ENCODE measurements around the gene TBX2. TPM values are rescaled to one million over a fixed set of nuclear protein-coding genes. Genes with fewer than 3 reads are reported as not detected.
A peak's percentile ranks its signal among the peaks of the same experiment; 100 is the strongest.

TBX2 gene
- total and polyA plus RNA-seq, 2 donors from 2014 or later: 66.4 to 122 TPM

GRCh38 chr17:61452301-61453290 lies 53.0 kb downstream of the TBX2 start, which contains the start of gene TBX4:
Gene TBX4, plus strand, starts transcription at chr17:61452422. Its CDS starts 4,069 bp downstream, at chr17:61456491.
- Histone ChIP-seq H3K27ac (ENCODE audit: low read depth in 2 of 2, low read length in 2 of 2) (no peak within 1 kb of the TSS), H3K27me3 (ENCODE audit: control insufficient read depth, insufficient read depth, low read length) (peaks cover 47% of the 10 kb centered on the region), H3K9ac (ENCODE audit: low read length in 3 of 3) (no peak within 1 kb of the TSS), H3K36me3 (ENCODE audit: control insufficient read depth in 2 of 3, insufficient read depth in 3 of 3, low read length in 3 of 3) (no peaks in the 10 kb centered on the region), H3K4me1 (ENCODE audit: control insufficient read depth in 2 of 3, insufficient read depth in 2 of 3, low read depth in 1 of 3, low read length in 3 of 3) (no peaks in the 10 kb centered on the region), H3K9me3 (ENCODE audit: control insufficient read depth in 2 of 3, insufficient read depth in 1 of 3, low read length in 3 of 3) (no peaks in the 10 kb centered on the region), H3K4me3 (ENCODE audit: low read length in 3 of 3) (no peak within 1 kb of the TSS)
- DNase-seq (peak in 1 of 5 donors; percentile 33), FAIRE-seq (no peak)
- intact Hi-C loops (cut with DNase I): no loop called here
- no peak for TF ChIP-seq CTCF (IDR thresholded peaks at IDR 0.05; ENCODE audit: borderline replicate concordance, extremely low read depth, insufficient read depth)

- no peak overlapping the region for H3K4me3 ChIP-seq (ENCODE audit: low read length in 3 of 3)
- H3K4me1 ChIP-seq (ENCODE audit: control insufficient read depth in 2 of 3, insufficient read depth in 2 of 3, low read depth in 1 of 3, low read length in 3 of 3): no peaks in the 10 kb centered on the region
- FAIRE-seq (no peak), DNase-seq (peak in 2 of 5 donors; percentile 33 to 62)
- H3K9me3 ChIP-seq (ENCODE audit: control insufficient read depth in 2 of 3, insufficient read depth in 1 of 3, low read length in 3 of 3): no peaks in the 10 kb centered on the region
- H3K36me3 ChIP-seq (ENCODE audit: control insufficient read depth in 2 of 3, insufficient read depth in 3 of 3, low read length in 3 of 3): no peaks in the 10 kb centered on the region
- no peak overlapping the region for H3K27ac ChIP-seq (ENCODE audit: low read depth in 2 of 2, low read length in 2 of 2)
- TF ChIP-seq CTCF (IDR thresholded peaks at IDR 0.05; ENCODE audit: borderline replicate concordance, extremely low read depth, insufficient read depth): no peak
- peaks cover 57% of the 10 kb centered on the region for H3K27me3 ChIP-seq (ENCODE audit: control insufficient read depth, insufficient read depth, low read length)
- intact Hi-C loops (cut with DNase I): no loop called here
- no peak overlapping the region for H3K9ac ChIP-seq (ENCODE audit: low read length in 3 of 3)
These were observed 54.1 kb downstream of the TBX2 start for GRCh38 chr17:61453566-61454380.

GRCh38 chr17:61454381-61455323 lies 55.0 kb downstream of the TBX2 start:
- Histone ChIP-seq H3K36me3 (ENCODE audit: control insufficient read depth in 2 of 3, insufficient read depth in 3 of 3, low read length in 3 of 3) (no peaks in the 10 kb centered on the region), H3K4me3 (ENCODE audit: low read length in 3 of 3) (no peak overlapping the region), H3K27me3 (ENCODE audit: control insufficient read depth, insufficient read depth, low read length) (peaks cover 65% of the 10 kb centered on the region), H3K9me3 (ENCODE audit: control insufficient read depth in 2 of 3, insufficient read depth in 1 of 3, low read length in 3 of 3) (no peaks in the 10 kb centered on the region), H3K4me1 (ENCODE audit: control insufficient read depth in 2 of 3, insufficient read depth in 2 of 3, low read depth in 1 of 3, low read length in 3 of 3) (no peaks in the 10 kb centered on the region), H3K27ac (ENCODE audit: low read depth in 2 of 2, low read length in 2 of 2) (no peak overlapping the region), H3K9ac (ENCODE audit: low read length in 3 of 3) (no peak overlapping the region)
- FAIRE-seq (no peak), DNase-seq (peak in 3 of 5 donors; percentile 38 to 61 (median 45))
- no peak for TF ChIP-seq CTCF (IDR thresholded peaks at IDR 0.05; ENCODE audit: borderline replicate concordance, extremely low read depth, insufficient read depth)
- intact Hi-C loops (cut with DNase I): no loop called here

All from kidney (tissue), 14 donors.